A549 (cell line): ENCODE results near the gene SLC1A3. TPM values are rescaled to one million over a fixed set of nuclear protein-coding genes. Genes with fewer than 3 reads are reported as not detected.

ENCODE experiments used
- ATAC-seq, 2 experiments: fragments of 200-7000 bp in 1 of 2; fragments of >200 bp in 1 of 2; cut with Nextera tagmentation in 1 of 2; cut with Tn5 transposase in 1 of 2; 3 replicates each; pipeline versions ENCODE4 v1.8.0 to v1.9.1; 2018 to 2020; ENCODE audit warnings: mild to moderate bottlenecking in 1 of 2, moderate library complexity in 1 of 2
- CTCF ChIA-PET: fragments of 300-600 bp; sonication (Branson Sonifier 250); formaldehyde crosslinking; extraction: SDS; loops from one replicate; lab custom pipeline; 2021; ENCODE audit warnings: antibody characterized with exemption, inconsistent platforms; lab: Yijun Ruan, JAX
- POLR2A ChIA-PET: fragments of 350-600 bp; formaldehyde crosslinking; extraction: SDS; loops from one replicate; lab custom pipeline; 2021; ENCODE audit warnings: antibody characterized with exemption, inconsistent platforms; lab: Yijun Ruan, JAX
- DNase-seq, 2 experiments: peaks; one replicate each; pipeline versions ENCODE4 v3.0.0 to v3.0.0-alpha.2; 2011 to 2016; ENCODE audit warnings: low read depth in 1 of 2, low spot score in 1 of 2
- FAIRE-seq: peaks from 2 replicates; lab custom pipeline; 2011; peaks lifted over from hg19 to GRCh38; lab: Jason Lieb, UNC
- H3K27ac ChIP-seq, 2 experiments: fragments of >200 bp; sonication (Bioruptor Twin); formaldehyde crosslinking; 3 replicates each; pipeline ENCODE4 v1.5.1; 2016 to 2017
- H3K4me1 ChIP-seq: fragments of >200 bp; sonication (Bioruptor Twin); formaldehyde crosslinking; 3 replicates; pipeline ENCODE4 v1.6.1; 2016
- H3K4me2 ChIP-seq: fragments of >200 bp; sonication (Bioruptor Twin); formaldehyde crosslinking; 3 replicates; pipeline ENCODE4 v1.6.1; 2016
- H3K4me3 ChIP-seq: fragments of >200 bp; sonication (Bioruptor Twin); formaldehyde crosslinking; 3 replicates; pipeline ENCODE4 v1.5.1; 2016
- H3K9me3 ChIP-seq: fragments of >200 bp; sonication (Bioruptor Twin); formaldehyde crosslinking; 3 replicates; pipeline ENCODE4 v1.6.1; 2016
- CBX2 ChIP-seq: fragments of 200-600 bp; sonication (generic); IDR thresholded peaks from 2 replicates; pipeline ENCODE4 v1.6.1; 2016; ENCODE audit warnings: low read depth, mild to moderate bottlenecking, borderline replicate concordance
- CEBPB ChIP-seq, 2 experiments: fragments of >200 bp in 1 of 2; sonication (Bioruptor Twin) in 1 of 2; formaldehyde crosslinking in 1 of 2; IDR thresholded peaks; 2 replicates each; pipeline ENCODE4 v1.6.1; 2012 to 2016
- CHD4 ChIP-seq: fragments of 200-600 bp; sonication (generic); IDR thresholded peaks from 2 replicates; pipeline ENCODE4 v1.6.1; 2016; ENCODE audit warnings: antibody characterized with exemption, mild to moderate bottlenecking, borderline replicate concordance
- EHF ChIP-seq: fragments of 250-450 bp; sonication (Bioruptor Pico); IDR thresholded peaks from 2 replicates; pipeline ENCODE4 v1.5.0; 2020; ENCODE audit warnings: mild to moderate bottlenecking
- ESRRA ChIP-seq: fragments of 150-350 bp; IDR thresholded peaks from 2 replicates; pipeline ENCODE4 v1.6.1; 2014; ENCODE audit warnings: mild to moderate bottlenecking, low read length, borderline replicate concordance
- FOSB ChIP-seq: fragments of 250-450 bp; sonication (Bioruptor Pico); IDR thresholded peaks from 2 replicates; pipeline ENCODE4 v1.5.0; 2020; ENCODE audit warnings: mild to moderate bottlenecking, moderate library complexity
- GATA3 ChIP-seq: IDR thresholded peaks from 2 replicates; pipeline ENCODE4 v1.6.1; 2012; ENCODE audit warnings: borderline replicate concordance
- HEYL ChIP-seq: fragments of 250-450 bp; sonication (Bioruptor Pico); IDR thresholded peaks from 2 replicates; pipeline ENCODE4 v1.8.0; 2021; ENCODE audit warnings: mild to moderate bottlenecking, moderate library complexity
- HOXB13 ChIP-seq: fragments of 250-450 bp; sonication (Bioruptor Pico); IDR thresholded peaks from 2 replicates; pipeline ENCODE4 v1.5.0; 2020; ENCODE audit warnings: low read depth, mild to moderate bottlenecking, moderate library complexity
- KDM5A ChIP-seq: fragments of 200-600 bp; sonication (generic); IDR thresholded peaks from 2 replicates; pipeline ENCODE4 v1.6.1; 2016; ENCODE audit warnings: antibody characterized with exemption, mild to moderate bottlenecking
- MAZ ChIP-seq: fragments of 150-350 bp; IDR thresholded peaks from 2 replicates; pipeline ENCODE4 v1.6.1; 2014; ENCODE audit warnings: antibody characterized with exemption, low read depth, low read length, borderline replicate concordance
- MYC ChIP-seq: IDR thresholded peaks from 2 replicates; pipeline ENCODE4 v1.6.1; 2012; ENCODE audit warnings: mild to moderate bottlenecking, inconsistent platforms, low read length, improper control_type of control experiment, borderline replicate concordance
- NFE2L2 ChIP-seq: fragments of 150-350 bp; conservative IDR thresholded peaks from 2 replicates; pipeline ENCODE4 v1.6.1; 2014; ENCODE audit warnings: low read length
- POLR2AphosphoS2 ChIP-seq: conservative IDR thresholded peaks from 2 replicates; pipeline ENCODE4 v1.6.1; 2012; ENCODE audit warnings: low read length, improper control_type of control experiment, inconsistent platforms
- RAD21 ChIP-seq, 2 experiments: fragments of >200 bp in 1 of 2; sonication (Bioruptor Twin) in 1 of 2; formaldehyde crosslinking in 1 of 2; IDR thresholded peaks in 1 of 2; conservative IDR thresholded peaks in 1 of 2; 2 replicates in 1 of 2; 3 replicates in 1 of 2; pipeline ENCODE4 v1.6.1; 2012 to 2018; ENCODE audit warnings: inconsistent platforms in 1 of 2
- RARB ChIP-seq: fragments of 250-450 bp; sonication (Bioruptor Pico); IDR thresholded peaks from 2 replicates; pipeline ENCODE4 v1.8.0; 2021; ENCODE audit warnings: mild to moderate bottlenecking, moderate library complexity
- RNF2 ChIP-seq: fragments of 200-600 bp; sonication (generic); IDR thresholded peaks from 2 replicates; pipeline ENCODE4 v1.6.1; 2016; ENCODE audit warnings: low read depth, mild to moderate bottlenecking, antibody characterized with exemption, moderate library complexity, borderline replicate concordance
- TP53 ChIP-seq: fragments of 250-450 bp; sonication (Bioruptor Pico); IDR thresholded peaks from 2 replicates; pipeline ENCODE4 v1.5.0; 2021; ENCODE audit warnings: mild to moderate bottlenecking, moderate library complexity
- ZFP36 ChIP-seq: fragments of 450-650 bp; IDR thresholded peaks from 2 replicates; pipeline ENCODE4 v1.6.1; 2014; ENCODE audit warnings: borderline replicate concordance; ENCODE audit not compliant: partially characterized antibody
- ZNF302 ChIP-seq: fragments of 250-450 bp; sonication (Bioruptor Pico); IDR thresholded peaks from 2 replicates; pipeline ENCODE4 v1.9.0; 2021; ENCODE audit warnings: inconsistent platforms, mild to moderate bottlenecking, moderate library complexity
- ZSCAN20 ChIP-seq: fragments of 250-450 bp; sonication (Bioruptor Pico); IDR thresholded peaks from 2 replicates; pipeline ENCODE4 v1.8.0; 2022; ENCODE audit warnings: mild to moderate bottlenecking, moderate library complexity
- WGBS: methylation state at CpG from one replicate; pipeline ENCODE4 v1.1.6; 2017; ENCODE audit errors: missing lambda C conversion rate; 5-methylcytosine and 5-hydroxymethylcytosine counted together
- polyA plus RNA-seq, 4 experiments: library from polyadenylated mRNA; depleted of rRNA in 3 of 4; stranded (reverse); fragments of >200 nt; fragmentation: RNase III in 1 of 4; extraction: RNeasy Plus Mini Kit Qiagen cat#74134 plus additional on column Dnase treatment in 1 of 4; gene quantifications; 2 replicates in 3 of 4; 3 replicates in 1 of 4; pipeline ENCODE4 v1.2.3, GENCODE V29; 2011 to 2017
- TF ChIP-seq, protein P1 (sequence below): IDR thresholded peaks from 2 replicates; pipeline ENCODE4 v1.6.1; 2012
- TF ChIP-seq, protein P2 (sequence below): fragments of >200 bp; sonication (Bioruptor Twin); formaldehyde crosslinking; IDR thresholded peaks from 3 replicates; pipeline ENCODE4 v1.6.1; 2016
- TF ChIP-seq, protein P3 (sequence below): fragments of 250-450 bp; sonication (Bioruptor Pico); IDR thresholded peaks from 2 replicates; pipeline ENCODE4 v1.5.0; 2020; ENCODE audit warnings: low read depth, mild to moderate bottlenecking, moderate library complexity

The SLC1A3 gene
- polyA plus RNA-seq, 2 of the 4 experiments (the other 2 are of a cell fraction), result not detected

DNA sequence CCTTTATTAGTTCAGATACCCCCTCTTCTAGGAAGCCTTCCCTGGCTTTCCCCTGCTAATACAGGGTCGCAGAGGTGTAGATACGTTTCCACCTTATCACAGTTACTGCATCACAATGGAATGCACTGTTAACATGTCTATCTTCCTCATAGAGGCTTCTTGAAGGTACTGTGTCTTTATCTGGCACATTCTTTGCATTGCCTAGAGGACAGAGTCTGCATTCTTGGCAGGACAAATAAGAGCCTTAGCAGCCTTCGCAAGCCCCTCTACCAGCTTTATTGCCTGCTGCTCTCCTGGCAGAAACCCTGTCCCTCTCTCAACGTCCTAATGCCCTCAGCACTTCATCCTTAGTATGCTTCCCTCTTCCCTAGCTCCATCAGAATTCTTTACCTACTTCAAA lies 31.6 kb downstream of the SLC1A3 start (continued):
- TF ChIP-seq RAD21 (conservative IDR thresholded peaks at IDR 0.05 in 1 of 2, IDR thresholded peaks at IDR 0.05 in 1 of 2) (no peak), MYC (no peak), NFE2L2 (no peak), ZSCAN20 (no peak), ESRRA (no peak), GATA3 (no peak), HOXB13 (CRISPR knock-in tag) (no peak), TP53 (CRISPR knock-in tag) (no peak)

DNA sequence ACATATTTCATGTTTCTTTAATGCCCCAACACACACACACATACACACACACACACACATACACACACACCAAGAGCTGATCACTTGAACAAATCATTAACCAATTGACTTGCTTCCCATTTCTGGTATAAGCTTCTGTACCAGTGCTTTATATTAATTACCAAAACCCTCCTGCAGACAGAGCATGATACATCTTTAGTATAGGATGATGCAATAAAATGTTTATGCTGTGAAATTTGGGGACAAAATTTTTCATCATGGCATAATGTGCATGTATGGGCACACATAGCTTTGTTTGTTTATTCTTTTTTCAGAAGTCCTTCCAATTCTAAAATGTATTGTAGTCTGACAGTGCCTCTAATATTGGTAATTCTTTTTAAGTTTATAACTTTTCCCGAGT lies 34.5 kb downstream of the SLC1A3 start:
- H3K27ac ChIP-seq, result no peak overlapping the region
- H3K9me3 ChIP-seq, result no peaks in the 10 kb centered on the region
- no peak for FAIRE-seq
- TF ChIP-seq, protein P1, sequence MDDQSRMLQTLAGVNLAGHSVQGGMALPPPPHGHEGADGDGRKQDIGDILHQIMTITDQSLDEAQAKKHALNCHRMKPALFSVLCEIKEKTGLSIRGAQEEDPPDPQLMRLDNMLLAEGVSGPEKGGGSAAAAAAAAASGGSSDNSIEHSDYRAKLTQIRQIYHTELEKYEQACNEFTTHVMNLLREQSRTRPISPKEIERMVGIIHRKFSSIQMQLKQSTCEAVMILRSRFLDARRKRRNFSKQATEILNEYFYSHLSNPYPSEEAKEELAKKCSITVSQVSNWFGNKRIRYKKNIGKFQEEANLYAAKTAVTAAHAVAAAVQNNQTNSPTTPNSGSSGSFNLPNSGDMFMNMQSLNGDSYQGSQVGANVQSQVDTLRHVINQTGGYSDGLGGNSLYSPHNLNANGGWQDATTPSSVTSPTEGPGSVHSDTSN, result no peak
- TF ChIP-seq FOSB (CRISPR knock-in tag) (no peak), ZSCAN20 (no peak), ZFP36 (no peak), ZNF302 (CRISPR knock-in tag) (no peak)
- CTCF ChIA-PET, result interaction anchor here (1.3 kb wide), 1 partner anchor 17 kb away, joined by 3 read pairs; no protein-coding TSS in a partner anchor
- POLR2A ChIA-PET, result interaction anchor here (0.6 to 0.9 kb wide), 2 partner anchors 15 to 217 kb away, joined by 3 to 4 read pairs; no protein-coding TSS in a partner anchor
- DNase-seq, result no peak
- 0% methylated on average over 1 of the region's 1 CpG for WGBS
- no peaks in the 10 kb centered on the region for H3K4me1 ChIP-seq
- no peak for ATAC-seq
- H3K4me3 ChIP-seq, result no peak overlapping the region
- no peak overlapping the region for H3K4me2 ChIP-seq

DNA sequence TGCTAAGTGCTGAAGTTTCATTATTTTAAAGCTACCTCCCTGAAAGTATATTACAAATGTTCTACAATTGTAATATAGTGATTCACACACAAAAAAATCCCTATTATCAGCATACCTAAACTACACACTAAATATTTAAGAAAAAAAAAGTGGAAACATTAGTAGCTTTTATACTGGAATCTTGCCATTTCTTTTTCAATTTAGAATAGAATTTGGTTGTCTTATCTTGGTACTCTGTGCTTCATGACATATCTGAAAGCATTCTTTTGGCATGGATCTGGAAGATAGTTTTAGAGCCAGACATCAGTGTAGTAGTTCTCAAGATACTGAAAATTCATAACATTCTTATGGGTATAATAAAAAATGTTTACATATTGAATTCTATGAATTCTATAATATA lies 35.0 kb downstream of the SLC1A3 start:
- CTCF ChIA-PET, result interaction anchor here (0.5 to 1.3 kb wide), 2 partner anchors 18 to 29 kb away, joined by 3 read pairs; no protein-coding TSS in a partner anchor
- Histone ChIP-seq H3K9me3 (no peaks in the 10 kb centered on the region), H3K4me3 (no peak overlapping the region), H3K4me1 (no peaks in the 10 kb centered on the region), H3K27ac (no peak overlapping the region), H3K4me2 (no peak overlapping the region)
- TF ChIP-seq CEBPB (IDR thresholded peaks at IDR 0.05) (no peak), CHD4 (no peak), HEYL (CRISPR knock-in tag) (no peak), EHF (CRISPR knock-in tag) (no peak), ZSCAN20 (no peak), CBX2 (no peak), POLR2AphosphoS2 (no peak), MYC (no peak), KDM5A (no peak), RARB (CRISPR knock-in tag) (no peak), MAZ (no peak), RNF2 (no peak)
- TF ChIP-seq, protein P2, sequence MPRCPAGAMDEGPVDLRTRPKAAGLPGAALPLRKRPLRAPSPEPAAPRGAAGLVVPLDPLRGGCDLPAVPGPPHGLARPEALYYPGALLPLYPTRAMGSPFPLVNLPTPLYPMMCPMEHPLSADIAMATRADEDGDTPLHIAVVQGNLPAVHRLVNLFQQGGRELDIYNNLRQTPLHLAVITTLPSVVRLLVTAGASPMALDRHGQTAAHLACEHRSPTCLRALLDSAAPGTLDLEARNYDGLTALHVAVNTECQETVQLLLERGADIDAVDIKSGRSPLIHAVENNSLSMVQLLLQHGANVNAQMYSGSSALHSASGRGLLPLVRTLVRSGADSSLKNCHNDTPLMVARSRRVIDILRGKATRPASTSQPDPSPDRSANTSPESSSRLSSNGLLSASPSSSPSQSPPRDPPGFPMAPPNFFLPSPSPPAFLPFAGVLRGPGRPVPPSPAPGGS, result no peak
- TF ChIP-seq, protein P1, result no peak
- TF ChIP-seq, protein P3, sequence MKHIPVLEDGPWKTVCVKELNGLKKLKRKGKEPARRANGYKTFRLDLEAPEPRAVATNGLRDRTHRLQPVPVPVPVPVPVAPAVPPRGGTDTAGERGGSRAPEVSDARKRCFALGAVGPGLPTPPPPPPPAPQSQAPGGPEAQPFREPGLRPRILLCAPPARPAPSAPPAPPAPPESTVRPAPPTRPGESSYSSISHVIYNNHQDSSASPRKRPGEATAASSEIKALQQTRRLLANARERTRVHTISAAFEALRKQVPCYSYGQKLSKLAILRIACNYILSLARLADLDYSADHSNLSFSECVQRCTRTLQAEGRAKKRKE, result no peak
- DNase-seq (no peak), ATAC-seq (no peak), FAIRE-seq (no peak)
- POLR2A ChIA-PET, result interaction anchor here (0.6 to 0.9 kb wide), 2 partner anchors 14 to 217 kb away, joined by 3 to 4 read pairs; no protein-coding TSS in a partner anchor
